NCI-H748 (cell line): ENCODE results near the gene KIRREL3.

ENCODE experiments used
- DNase-seq: peaks from one replicate; lab custom pipeline; 2025; ENCODE audit not compliant: unreplicated experiment; lab: John Stamatoyannopoulos, UW

Gene KIRREL3

GRCh38 chr11:126997641-126998040 lies 2.9 kb downstream of the KIRREL3 start:
- DNase-seq, result no peak

GRCh38 chr11:126997196-126997595 lies 3.4 kb downstream of the KIRREL3 start:
- no peak for DNase-seq

- DNase-seq, result no peak
Observed at GRCh38 chr11:126996036-126996804, 4.3 kb downstream of the KIRREL3 start.

GRCh38 chr11:126993599-126993998 lies 7.0 kb downstream of the KIRREL3 start:
- DNase-seq, result no peak

- DNase-seq, result no peak
Observed at GRCh38 chr11:126992804-126993111, 7.8 kb downstream of the KIRREL3 start.

- DNase-seq, result no peak
Observed at GRCh38 chr11:126992065-126992803, 8.3 kb downstream of the KIRREL3 start.

- no peak for DNase-seq
Observed at GRCh38 chr11:126991596-126991995, 9.0 kb downstream of the KIRREL3 start.

- no peak for DNase-seq
Observed at GRCh38 chr11:126990716-126991480, 9.7 kb downstream of the KIRREL3 start.

GRCh38 chr11:126989942-126990715 lies 10.4 kb downstream of the KIRREL3 start:
- DNase-seq, result peak; percentile 83

DNA sequence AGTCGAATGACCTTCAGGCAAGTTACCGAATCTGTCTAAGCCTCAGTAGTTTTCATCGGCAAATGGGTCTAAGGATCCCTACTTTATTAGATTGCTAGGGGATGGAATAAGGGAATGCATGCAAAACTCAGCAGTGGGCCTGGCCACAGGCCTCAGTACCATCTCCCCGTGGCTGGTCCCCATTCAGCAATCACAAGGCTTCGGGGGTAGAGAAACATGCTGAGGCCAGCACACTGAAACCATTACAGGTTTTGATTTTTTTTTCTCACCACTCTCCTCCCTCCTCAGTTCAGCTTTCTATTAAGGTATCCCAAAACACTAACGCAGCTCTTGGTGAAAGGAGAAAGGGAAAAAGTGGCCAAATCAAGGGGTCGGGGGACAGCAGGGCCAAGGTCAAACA lies 11.9 kb downstream of the KIRREL3 start:
- DNase-seq, result no peak

DNA sequence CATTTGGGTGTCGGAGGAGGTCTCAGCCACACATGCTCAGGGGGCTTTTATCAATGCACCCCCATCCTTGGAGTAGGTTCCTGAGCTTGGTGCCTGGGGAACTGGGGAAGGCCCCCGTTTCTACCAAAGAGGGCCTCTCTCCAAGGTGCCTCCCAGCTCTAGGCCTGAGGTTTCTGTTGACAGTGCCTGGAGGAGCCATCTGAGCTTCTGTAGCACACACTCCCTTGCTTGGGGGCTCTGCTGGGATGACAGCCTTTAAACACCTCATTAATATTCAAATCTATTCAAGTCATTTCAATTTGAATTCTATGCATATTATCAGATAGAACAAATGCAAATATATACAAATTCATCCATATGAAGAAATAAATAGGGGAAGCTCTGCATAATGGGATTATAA lies 18.9 kb downstream of the KIRREL3 start:
- DNase-seq, result no peak

GRCh38 chr11:126978911-126979310 lies 21.7 kb downstream of the KIRREL3 start:
- DNase-seq, result peak; percentile 98

GRCh38 chr11:126978165-126978564 lies 22.4 kb downstream of the KIRREL3 start:
- no peak for DNase-seq

DNA sequence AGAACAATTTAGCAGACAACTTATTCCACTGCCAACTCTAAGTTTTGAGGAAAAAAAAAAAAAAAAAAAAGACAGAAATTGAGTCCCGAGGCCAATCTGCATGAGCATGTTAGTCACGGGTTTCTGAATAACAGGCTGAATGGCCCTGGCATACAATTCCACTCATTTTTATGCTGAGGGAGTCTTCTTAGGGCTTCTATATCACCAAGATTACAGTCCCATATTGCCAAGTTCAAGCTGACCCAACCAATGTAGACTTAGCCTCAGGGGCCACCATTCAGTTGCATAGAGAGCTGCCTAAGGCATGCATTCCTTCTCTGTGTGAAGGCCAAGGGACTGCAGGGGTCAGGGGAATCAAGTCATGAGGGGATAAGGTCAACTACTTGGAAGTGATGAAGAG lies 27.5 kb downstream of the KIRREL3 start:
- no peak for DNase-seq

GRCh38 chr11:126971305-126971704 lies 29.3 kb downstream of the KIRREL3 start:
- no peak for DNase-seq

GRCh38 chr11:126969865-126970479 lies 30.6 kb downstream of the KIRREL3 start:
- DNase-seq, result peak; percentile 31

DNA sequence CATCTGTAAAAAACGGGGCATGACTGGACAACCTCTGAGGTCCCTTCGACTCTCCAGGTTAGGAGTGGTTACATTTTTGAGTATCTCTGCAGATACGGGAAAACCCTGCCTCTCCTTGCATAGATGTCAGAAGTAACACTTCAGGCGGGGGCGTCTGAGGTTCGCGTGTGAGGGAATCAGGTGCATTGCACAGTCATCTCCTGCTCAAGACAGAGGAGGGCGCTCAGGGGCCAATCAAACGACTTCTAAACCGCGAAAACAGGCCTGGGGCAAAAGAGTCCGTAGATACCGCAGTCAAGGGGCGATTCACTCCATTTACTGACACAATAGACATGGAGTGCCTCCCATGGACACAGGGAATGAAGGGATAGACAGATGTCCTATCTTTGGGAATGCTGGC lies 31.7 kb downstream of the KIRREL3 start:
- DNase-seq, result no peak

DNA sequence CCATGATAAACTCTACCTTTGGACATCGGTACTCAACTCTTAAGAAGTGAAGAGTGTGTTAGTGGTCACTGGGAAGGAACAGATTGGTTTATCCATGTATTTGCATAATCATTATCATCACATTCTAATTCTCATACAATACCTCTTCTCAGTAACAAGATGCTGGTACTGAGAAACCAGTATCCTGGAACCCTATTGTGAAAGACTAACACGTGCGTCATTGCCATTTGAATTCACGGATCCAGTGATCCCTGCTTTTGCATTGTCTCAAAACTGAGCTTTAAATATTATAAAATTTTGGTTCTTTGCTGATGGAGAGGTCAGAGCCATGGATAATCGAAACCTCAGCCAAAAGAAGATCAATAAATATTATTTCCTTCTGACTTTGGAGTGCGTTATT lies 35.2 kb downstream of the KIRREL3 start:
- no peak for DNase-seq

DNA sequence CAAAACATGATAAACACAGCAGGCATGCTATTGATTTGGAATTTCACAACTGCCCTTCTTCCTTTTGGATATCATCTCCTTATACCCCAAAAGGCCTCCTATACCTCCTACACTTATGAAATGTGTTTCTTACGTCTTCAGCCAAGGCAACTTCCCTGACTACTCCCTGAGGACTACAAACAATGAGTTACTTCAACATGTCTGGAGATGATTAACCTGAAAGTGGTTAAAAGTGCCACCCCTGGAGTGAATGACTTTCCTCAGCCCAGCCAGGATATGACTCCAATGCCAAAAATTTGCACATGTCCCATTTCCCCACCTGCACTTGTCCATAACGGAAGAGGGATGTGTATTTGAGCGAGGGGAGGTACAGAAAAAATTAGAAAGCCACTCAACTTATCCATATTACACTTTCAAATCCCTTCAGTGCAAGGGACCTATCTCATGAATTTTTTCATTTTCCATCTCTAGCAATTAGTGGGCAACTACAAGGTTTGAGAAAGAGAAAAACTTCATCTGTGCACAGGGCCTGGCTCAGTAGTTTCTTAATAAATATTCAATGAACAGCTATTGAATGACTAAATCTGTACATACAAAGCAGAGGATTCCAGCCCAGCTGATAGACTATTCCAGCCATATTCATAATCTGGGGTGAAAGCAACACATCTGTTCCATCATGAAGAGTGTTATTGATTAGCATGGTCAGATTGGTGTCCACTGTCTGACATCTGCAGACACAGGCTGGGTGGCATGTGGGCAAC lies 36.8 kb downstream of the KIRREL3 start:
- DNase-seq, result no peak

- DNase-seq, result no peak
Observed at GRCh38 chr11:126963115-126963514, 37.5 kb downstream of the KIRREL3 start.
